Subcutaneous adipose tissue (tissue), 4 donors: ENCODE results near the gene MANSC4. TPM values are rescaled to one million over a fixed set of nuclear protein-coding genes. Genes with fewer than 3 reads are reported as not detected.

Source experiments
- CTCF ChIP-seq: fragments of 450-650 bp; IDR thresholded peaks from one replicate; pipeline ENCODE4 v1.5.1; 2016; ENCODE audit warnings: low read depth, mild to moderate bottlenecking, control low read depth, antibody characterized with exemption, moderate library complexity
- total RNA-seq, 4 donors: library from RNA; depleted of rRNA; stranded (reverse); fragments of >200 nt; gene quantifications; one replicate each; pipeline ENCODE4 v1.1.0, GENCODE V29; 2016

MANSC4 gene
- total RNA-seq, result under 1 TPM in 1 of 4 donors, not detected in 3; 0.85 TPM

- no peak for TF ChIP-seq CTCF
Observed at GRCh38 chr12:27779920-27780611, at the start of gene MANSC4, which contains the start of gene KLHL42. Gene MANSC4, minus strand, starts transcription at chr12:27780236. Its CDS starts 8,960 bp downstream, at chr12:27771276. Gene KLHL42, plus strand, starts transcription at chr12:27780233. Its CDS starts 98 bp downstream, at chr12:27780331.

- TF ChIP-seq CTCF, result no peak
Observed at GRCh38 chr12:27828196-27828595, 48.2 kb upstream of the MANSC4 start.

- TF ChIP-seq CTCF, result no peak
Observed at GRCh38 chr12:27826076-27826475, 46.0 kb upstream of the MANSC4 start.

GRCh38 chr12:27824126-27824842 lies 44.2 kb upstream of the MANSC4 start:
- no peak for TF ChIP-seq CTCF

GRCh38 chr12:27823038-27823437 lies 43.0 kb upstream of the MANSC4 start:
- TF ChIP-seq CTCF, result no peak

- TF ChIP-seq CTCF, result no peak
Observed at GRCh38 chr12:27822076-27822712, 42.2 kb upstream of the MANSC4 start.
